Prostate gland (tissue), 2 donors: ENCODE data around the gene TMEM258. TPM values are rescaled to one million over a fixed set of nuclear protein-coding genes. Genes with fewer than 3 reads are reported as not detected.

ENCODE experiments used
- DNase-seq: peaks from one replicate; pipeline ENCODE4 v3.0.0-alpha.2; 2019; ENCODE audit warnings: low spot score
- H3K27ac ChIP-seq, 2 donors: fragments of 200-600 bp; sonication (generic); 2 replicates each; pipeline ENCODE4 v1.5.1; 2017 to 2019
- H3K27me3 ChIP-seq: fragments of 200-600 bp; sonication (generic); replicated peaks from 2 replicates; pipeline ENCODE4 v1.5.1; 2019; ENCODE audit not compliant: insufficient read depth
- H3K36me3 ChIP-seq, 2 donors: fragments of 200-600 bp; sonication (generic); 1 replicate in 1 of 2; 2 replicates in 1 of 2; pipeline versions ENCODE4 v1.5.1 to v1.8.1; 2017 to 2019
- H3K4me1 ChIP-seq: fragments of 200-600 bp; sonication (generic); replicated peaks from 2 replicates; pipeline ENCODE4 v1.5.1; 2019
- H3K4me3 ChIP-seq, 2 donors: fragments of 200-600 bp; sonication (generic); 2 replicates each; pipeline ENCODE4 v1.5.1; 2017 to 2019
- H3K9me3 ChIP-seq: fragments of 200-600 bp; sonication (generic); 2 replicates; pipeline ENCODE4 v1.5.1; 2017
- CTCF ChIP-seq, 4 experiments: fragments of 200-600 bp in 2 of 4; fragments of 450-650 bp in 2 of 4; sonication (generic) in 2 of 4; IDR thresholded peaks; 1 replicate in 3 of 4; 2 replicates in 1 of 4; pipeline ENCODE4 v1.5.1; 2016 to 2019; ENCODE audit warnings: antibody characterized with exemption in 4 of 4, mild to moderate bottlenecking in 2 of 4, moderate library complexity in 2 of 4
- POLR2A ChIP-seq: fragments of 450-650 bp; IDR thresholded peaks from one replicate; pipeline ENCODE4 v1.6.1; 2016; ENCODE audit warnings: antibody characterized with exemption, mild to moderate bottlenecking
- POLR2AphosphoS5 ChIP-seq: sonication (generic); formaldehyde crosslinking; IDR thresholded peaks from one replicate; pipeline ENCODE4 v1.6.1; 2017; ENCODE audit warnings: antibody characterized with exemption
- WGBS: methylation state at CpG from one replicate; pipeline ENCODE4 v1.1.5; 2018; 5-methylcytosine and 5-hydroxymethylcytosine counted together
- intact Hi-C: fragments of 100-400 bp; cut with DNase I; formaldehyde crosslinking; loops from one replicate; pipeline ENCODE4 v1.14.2; 2022
- total RNA-seq, 2 donors: library from RNA; depleted of rRNA; stranded (reverse); fragments of >200 nt; gene quantifications; one replicate each; pipeline ENCODE4 v1.1.0, GENCODE V29; 2016

TMEM258 gene
- total RNA-seq, 2 donors from 2014 or later: 34.8 to 82.9 TPM

- DNase-seq: no peak
- intact Hi-C loops: no loop called here
- no peak for TF ChIP-seq CTCF (IDR thresholded peaks at IDR 0.05)
- TF ChIP-seq POLR2A: no peak
- TF ChIP-seq POLR2AphosphoS5: no peak
- Histone ChIP-seq H3K4me3 (no peak overlapping the region), H3K27ac (no peak overlapping the region), H3K27me3 (no peaks in the 10 kb centered on the region), H3K9me3 (no peaks in the 10 kb centered on the region), H3K36me3 (peaks cover 0 to 21% of the 10 kb centered on the region in 2 donors), H3K4me1 (no peaks in the 10 kb centered on the region)
- WGBS: 66% methylated on average over 13 of the region's 13 CpGs
Measured at GRCh38 chr11:61783717-61784505, 8.5 kb downstream of the TMEM258 start.

DNA sequence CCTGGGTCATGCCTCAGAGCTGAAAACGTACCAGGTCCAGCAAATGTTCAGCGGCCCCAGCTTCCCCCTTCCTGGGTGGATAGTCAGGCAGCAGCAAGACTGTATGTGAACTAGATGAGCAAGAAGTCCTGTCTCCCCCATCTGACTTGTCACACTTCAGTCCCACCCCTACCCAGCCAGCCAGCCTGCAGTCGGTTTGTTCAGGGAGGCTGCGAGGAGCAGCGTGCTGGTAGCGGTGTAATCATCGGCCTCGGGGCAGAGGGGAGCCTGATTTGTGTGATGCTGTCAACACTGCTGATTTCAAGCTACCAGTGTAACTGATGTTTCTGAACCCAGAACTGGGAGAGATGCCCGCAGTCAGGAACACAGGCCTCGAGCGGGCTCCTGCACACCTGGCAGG lies 9.6 kb downstream of the TMEM258 start:
- Histone ChIP-seq H3K36me3 (peaks cover 0 to 17% of the 10 kb centered on the region in 2 donors), H3K4me3 (no peak overlapping the region), H3K27me3 (no peaks in the 10 kb centered on the region), H3K4me1 (no peaks in the 10 kb centered on the region), H3K9me3 (no peaks in the 10 kb centered on the region), H3K27ac (no peak overlapping the region)
- intact Hi-C loops: no loop called here
- 84% methylated on average over 11 of the region's 11 CpGs for WGBS
- no peak for TF ChIP-seq POLR2A
- no peak for TF ChIP-seq POLR2AphosphoS5
- TF ChIP-seq CTCF (IDR thresholded peaks at IDR 0.05): no peak
- no peak for DNase-seq

DNA sequence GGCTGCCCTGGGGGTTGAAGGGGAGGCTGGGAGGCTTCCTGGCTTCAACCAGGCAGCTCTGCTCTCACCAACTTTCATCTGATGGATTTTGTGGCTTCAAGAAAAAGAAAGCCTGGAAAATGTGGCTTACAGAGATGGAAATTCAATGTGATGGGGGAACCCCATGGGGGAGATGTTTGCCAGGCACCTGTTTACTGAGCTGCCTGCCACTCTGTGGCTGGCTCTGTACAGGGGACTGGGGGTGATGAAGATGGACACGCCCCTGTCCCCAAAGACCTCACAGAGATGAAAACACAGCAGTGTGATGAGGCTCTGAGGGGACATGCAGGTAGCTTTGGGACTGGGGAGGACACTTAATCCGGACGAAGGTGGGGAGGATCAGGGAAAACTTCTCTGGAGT lies 10.1 kb downstream of the TMEM258 start:
- Histone ChIP-seq H3K9me3 (no peaks in the 10 kb centered on the region), H3K4me1 (no peaks in the 10 kb centered on the region), H3K4me3 (no peak overlapping the region), H3K27me3 (no peaks in the 10 kb centered on the region), H3K36me3 (peaks cover 0 to 15% of the 10 kb centered on the region in 2 donors), H3K27ac (no peak overlapping the region)
- 84% methylated on average over 3 of the region's 3 CpGs for WGBS
- TF ChIP-seq POLR2AphosphoS5 (no peak), POLR2A (no peak), CTCF (IDR thresholded peaks at IDR 0.05) (no peak)
- intact Hi-C loops: no loop called here
- no peak for DNase-seq

- no peak for TF ChIP-seq CTCF (IDR thresholded peaks at IDR 0.05)
- TF ChIP-seq POLR2AphosphoS5: no peak
- no peak for TF ChIP-seq POLR2A
- 83% methylated on average over 5 of the region's 5 CpGs for WGBS
- Histone ChIP-seq H3K27ac (no peak overlapping the region), H3K4me1 (no peaks in the 10 kb centered on the region), H3K4me3 (no peak overlapping the region), H3K9me3 (no peaks in the 10 kb centered on the region), H3K27me3 (no peaks in the 10 kb centered on the region), H3K36me3 (peaks cover 0 to 8% of the 10 kb centered on the region in 2 donors)
- no peak for DNase-seq
- intact Hi-C loops: no loop called here
Measured at GRCh38 chr11:61781585-61781984, 10.8 kb downstream of the TMEM258 start.

GRCh38 chr11:61780581-61781162 lies 11.7 kb downstream of the TMEM258 start:
- H3K4me1 ChIP-seq: no peaks in the 10 kb centered on the region
- no peaks in the 10 kb centered on the region for H3K27me3 ChIP-seq
- intact Hi-C loops: no loop called here
- TF ChIP-seq CTCF (IDR thresholded peaks at IDR 0.05) (no peak), POLR2A (no peak), POLR2AphosphoS5 (no peak)
- no peak overlapping the region for H3K4me3 ChIP-seq
- WGBS: 58% methylated on average over 9 of the region's 9 CpGs
- no peaks in the 10 kb centered on the region for H3K36me3 ChIP-seq
- H3K27ac ChIP-seq: no peak overlapping the region
- no peak for DNase-seq
- H3K9me3 ChIP-seq: no peaks in the 10 kb centered on the region
